Spleen (tissue), 11 donors: ENCODE measurements around the gene SYNDIG1. TPM values are rescaled to one million over a fixed set of nuclear protein-coding genes. Genes with fewer than 3 reads are reported as not detected.

Source experiments
- DNase-seq: peaks from one replicate; pipeline ENCODE4 v3.0.0-alpha.2; 2020
- H3K27ac ChIP-seq, 8 donors: fragments of 200-600 bp; sonication (generic) in 7 of 8; 1 replicate in 4 of 8; 2 replicates in 4 of 8; pipeline versions ENCODE4 v1.5.0 to v1.8.0; 2016 to 2021; ENCODE audit warnings: inconsistent platforms in 4 of 8, mild to moderate bottlenecking in 4 of 8, moderate library complexity in 1 of 8
- H3K27me3 ChIP-seq, 7 donors: fragments of 200-600 bp; sonication (generic) in 6 of 7; replicated peaks in 1 of 7; 1 replicate in 4 of 7; 2 replicates in 3 of 7; pipeline versions ENCODE4 v1.5.0 to v1.8.0; 2016 to 2021; ENCODE audit warnings: inconsistent platforms in 3 of 7, mild to moderate bottlenecking in 1 of 7
- H3K36me3 ChIP-seq, 6 donors: fragments of 200-600 bp; sonication (generic) in 5 of 6; 1 replicate in 4 of 6; 2 replicates in 2 of 6; pipeline versions ENCODE4 v1.5.0 to v1.8.0; 2016 to 2021; ENCODE audit warnings: inconsistent platforms in 2 of 6
- H3K4me1 ChIP-seq, 6 donors: fragments of 200-600 bp; sonication (generic) in 5 of 6; 1 replicate in 3 of 6; 2 replicates in 3 of 6; pipeline versions ENCODE4 v1.5.0 to v1.8.0; 2016 to 2021; ENCODE audit warnings: inconsistent platforms in 3 of 6
- H3K4me3 ChIP-seq, 8 donors: fragments of 200-600 bp; sonication (generic) in 7 of 8; 1 replicate in 4 of 8; 2 replicates in 4 of 8; pipeline versions ENCODE4 v1.5.0 to v1.8.0; 2016 to 2021; ENCODE audit warnings: inconsistent platforms in 4 of 8, mild to moderate bottlenecking in 4 of 8, moderate library complexity in 2 of 8
- H3K9me3 ChIP-seq, 8 donors: fragments of 200-600 bp; sonication (generic) in 7 of 8; 1 replicate in 4 of 8; 2 replicates in 4 of 8; pipeline versions ENCODE4 v1.5.0 to v1.8.0; 2016 to 2021; ENCODE audit warnings: inconsistent platforms in 4 of 8
- POLR2A ChIP-seq, 3 donors: fragments of 450-650 bp; IDR thresholded peaks; one replicate each; pipeline ENCODE4 v1.5.1; 2017; ENCODE audit warnings: antibody characterized with exemption in 3 of 3, mild to moderate bottlenecking in 1 of 3
- POLR2AphosphoS5 ChIP-seq, 3 donors: sonication (generic); formaldehyde crosslinking; IDR thresholded peaks; one replicate each; pipeline ENCODE4 v1.5.1; 2017; ENCODE audit warnings: antibody characterized with exemption in 3 of 3
- WGBS, 5 donors: extraction: QIAGEN DNeasy Blood & Tissue Kit in 3 of 5; methylation state at CpG; one replicate each; pipeline versions ENCODE4 v1.1.5 to v1.1.7; 2013 to 2018; 5-methylcytosine and 5-hydroxymethylcytosine counted together
- intact Hi-C: fragments of 100-400 bp; cut with DNase I; formaldehyde crosslinking; loops from one replicate; pipeline ENCODE4 v1.15.0; 2023; ENCODE audit warnings: low total_unique reads
- polyA plus RNA-seq, 3 donors: library from polyadenylated mRNA; stranded (reverse); fragments of 200-250 nt; gene quantifications; one replicate each; pipeline ENCODE4 v1.2.1, GENCODE V29; 2013
- total RNA-seq, 7 donors: library from RNA; depleted of rRNA in 3 of 7; stranded (reverse); fragments of >200 nt in 3 of 7; fragmentation: NEBNext Ultra II Directional in 4 of 7; extraction: Animal tissue kit (Norgen Biotek cat#: 25700) in 4 of 7; gene quantifications; one replicate each; pipeline versions ENCODE4 v1.1.0 to v1.2.1, GENCODE V29; 2016 to 2021
- TF ChIP-seq, protein P1 (sequence below), 11 experiments: fragments of 200-600 bp in 7 of 11; fragments of 450-650 bp in 4 of 11; sonication (generic) in 4 of 11; IDR thresholded peaks in 8 of 11; conservative IDR thresholded peaks in 3 of 11; 1 replicate in 7 of 11; 2 replicates in 4 of 11; pipeline versions ENCODE4 v1.4.0 to v1.8.0; 2016 to 2021; ENCODE audit warnings: antibody characterized with exemption in 11 of 11, inconsistent platforms in 4 of 11, mild to moderate bottlenecking in 1 of 11
- donor health status: healthy with polysubstance abuse.
- donor health status: DM: no; HTN: no; CAD: no; lungs with moderate emphysema.
- donor health status: DM: no; HTN: no; CAD: no.
- donor health status: Bipolar disorder and iron deficiency.
- donor health status: healthy.
- donor health status: DM: no; HTN: no; CAD: no.
- donor health status: DM: yes; HTN: yes; CAD: no.

The SYNDIG1 gene
- total and polyA plus RNA-seq, 10 donors: 0.70 to 3.5 (median 1.3) TPM

DNA sequence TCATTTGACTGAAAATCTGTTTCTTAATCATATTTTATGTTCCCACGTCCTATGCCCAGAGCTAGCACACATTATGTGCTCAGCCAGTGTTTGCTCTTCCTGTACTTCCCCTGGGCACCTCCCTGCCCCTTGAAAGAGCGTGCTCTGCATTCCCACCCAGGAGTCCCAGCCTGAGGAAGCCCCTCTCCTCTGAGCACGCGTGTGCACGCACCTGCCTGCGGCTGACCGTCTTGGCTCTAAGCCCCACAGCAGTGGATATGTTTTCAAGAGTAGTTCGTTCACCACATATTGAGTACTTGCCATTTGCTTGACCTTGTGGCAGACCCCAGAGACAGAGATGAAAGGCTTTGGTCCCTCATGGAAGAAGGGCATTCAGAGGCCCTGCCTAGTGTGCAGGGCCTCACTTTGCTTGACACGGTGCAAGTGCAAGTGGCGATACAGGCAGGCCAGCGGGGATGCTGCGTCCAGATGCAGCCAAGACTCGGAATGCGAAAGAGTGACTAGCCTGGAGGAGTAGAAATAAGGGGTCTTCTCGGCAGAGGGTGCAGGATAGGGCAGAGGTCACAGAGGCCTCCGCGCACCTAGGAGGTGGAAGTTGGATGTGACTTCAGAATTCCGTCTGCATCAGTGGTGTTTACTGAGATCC, 14.1 kb downstream of the SYNDIG1 start:
- intact Hi-C loops: no loop called here
- Histone ChIP-seq H3K27me3 (no peaks in the 10 kb centered on the region), H3K36me3 (no peaks in the 10 kb centered on the region), H3K27ac (no peak overlapping the region), H3K4me3 (no peak overlapping the region), H3K4me1 (no peaks in the 10 kb centered on the region), H3K9me3 (no peaks in the 10 kb centered on the region)
- WGBS, 5 donors: 86 to 93% (median 89%) methylated on average over 18 of the region's 18 CpGs
- TF ChIP-seq, protein P1, sequence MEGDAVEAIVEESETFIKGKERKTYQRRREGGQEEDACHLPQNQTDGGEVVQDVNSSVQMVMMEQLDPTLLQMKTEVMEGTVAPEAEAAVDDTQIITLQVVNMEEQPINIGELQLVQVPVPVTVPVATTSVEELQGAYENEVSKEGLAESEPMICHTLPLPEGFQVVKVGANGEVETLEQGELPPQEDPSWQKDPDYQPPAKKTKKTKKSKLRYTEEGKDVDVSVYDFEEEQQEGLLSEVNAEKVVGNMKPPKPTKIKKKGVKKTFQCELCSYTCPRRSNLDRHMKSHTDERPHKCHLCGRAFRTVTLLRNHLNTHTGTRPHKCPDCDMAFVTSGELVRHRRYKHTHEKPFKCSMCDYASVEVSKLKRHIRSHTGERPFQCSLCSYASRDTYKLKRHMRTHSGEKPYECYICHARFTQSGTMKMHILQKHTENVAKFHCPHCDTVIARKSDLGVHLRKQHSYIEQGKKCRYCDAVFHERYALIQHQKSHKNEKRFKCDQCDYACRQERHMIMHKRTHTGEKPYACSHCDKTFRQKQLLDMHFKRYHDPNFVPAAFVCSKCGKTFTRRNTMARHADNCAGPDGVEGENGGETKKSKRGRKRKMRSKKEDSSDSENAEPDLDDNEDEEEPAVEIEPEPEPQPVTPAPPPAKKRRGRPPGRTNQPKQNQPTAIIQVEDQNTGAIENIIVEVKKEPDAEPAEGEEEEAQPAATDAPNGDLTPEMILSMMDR (IDR thresholded peaks at IDR 0.05 in 8 of 11, conservative IDR thresholded peaks at IDR 0.05 in 3 of 11): no peak
- TF ChIP-seq POLR2A (IDR thresholded peaks at IDR 0.05) (no peak), POLR2AphosphoS5 (IDR thresholded peaks at IDR 0.05) (no peak)
- DNase-seq: peak; percentile 47

DNA sequence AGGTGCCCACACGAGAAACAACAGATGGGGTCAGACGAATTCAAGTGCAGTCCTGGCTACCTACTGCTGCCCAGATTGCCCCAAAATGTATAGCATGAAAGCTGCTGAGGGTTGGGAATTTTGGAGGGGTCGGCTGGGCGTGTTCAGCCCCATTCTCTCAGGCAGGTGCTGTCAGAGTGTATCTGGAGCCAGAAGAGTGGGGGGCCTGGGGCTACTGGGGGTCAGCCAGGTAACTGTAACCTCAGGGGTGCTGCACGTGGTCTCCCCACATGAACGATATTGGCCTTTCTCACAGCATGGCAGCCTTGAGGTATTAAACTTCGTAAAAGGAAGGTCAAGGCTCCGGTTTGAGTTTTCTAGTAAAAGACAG, 14.6 kb downstream of the SYNDIG1 start:
- no peaks in the 10 kb centered on the region for H3K4me1 ChIP-seq
- no peaks in the 10 kb centered on the region for H3K36me3 ChIP-seq
- H3K27me3 ChIP-seq: no peaks in the 10 kb centered on the region
- 75 to 92% (median 84%) methylated on average over 6 to 8 of the region's 8 CpGs for WGBS, 5 donors
- no peaks in the 10 kb centered on the region for H3K9me3 ChIP-seq
- no peak for DNase-seq
- no peak overlapping the region for H3K4me3 ChIP-seq
- TF ChIP-seq, protein P1 (IDR thresholded peaks at IDR 0.05 in 8 of 11, conservative IDR thresholded peaks at IDR 0.05 in 3 of 11): no peak
- TF ChIP-seq POLR2A (IDR thresholded peaks at IDR 0.05) (no peak), POLR2AphosphoS5 (IDR thresholded peaks at IDR 0.05) (no peak)
- no peak overlapping the region for H3K27ac ChIP-seq
- intact Hi-C loops: no loop called here

DNA sequence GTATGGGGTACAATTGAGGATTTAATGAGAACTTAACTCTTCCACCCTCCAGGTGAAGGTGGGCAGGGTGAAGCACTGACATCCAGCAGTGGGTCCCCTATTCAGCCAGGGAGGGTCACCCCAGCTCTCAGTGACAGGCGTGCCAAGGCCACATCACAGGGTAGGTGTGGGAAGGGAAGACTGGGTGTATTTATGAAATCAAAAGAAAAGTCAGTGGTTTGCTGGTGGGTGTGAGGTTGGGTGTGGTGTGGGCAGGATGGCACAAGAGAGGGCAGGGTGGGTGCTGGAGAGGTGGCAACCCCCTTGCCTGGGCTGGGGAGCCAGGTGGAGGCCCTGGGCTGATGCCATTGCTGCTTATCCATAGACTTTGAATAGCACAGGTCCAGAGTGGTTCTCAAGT, 16.6 kb downstream of the SYNDIG1 start:
- H3K4me3 ChIP-seq: no peak overlapping the region
- 56 to 80% (median 68%) methylated on average over 1 of the region's 1 CpG for WGBS, 5 donors
- H3K36me3 ChIP-seq: no peaks in the 10 kb centered on the region
- H3K9me3 ChIP-seq: no peaks in the 10 kb centered on the region
- TF ChIP-seq, protein P1 (IDR thresholded peaks at IDR 0.05 in 8 of 11, conservative IDR thresholded peaks at IDR 0.05 in 3 of 11): no peak
- TF ChIP-seq POLR2A (IDR thresholded peaks at IDR 0.05) (no peak), POLR2AphosphoS5 (IDR thresholded peaks at IDR 0.05) (no peak)
- no peaks in the 10 kb centered on the region for H3K4me1 ChIP-seq
- DNase-seq: peak; percentile 33
- H3K27me3 ChIP-seq: no peaks in the 10 kb centered on the region
- H3K27ac ChIP-seq: no peak overlapping the region
- intact Hi-C loops: no loop called here

DNA sequence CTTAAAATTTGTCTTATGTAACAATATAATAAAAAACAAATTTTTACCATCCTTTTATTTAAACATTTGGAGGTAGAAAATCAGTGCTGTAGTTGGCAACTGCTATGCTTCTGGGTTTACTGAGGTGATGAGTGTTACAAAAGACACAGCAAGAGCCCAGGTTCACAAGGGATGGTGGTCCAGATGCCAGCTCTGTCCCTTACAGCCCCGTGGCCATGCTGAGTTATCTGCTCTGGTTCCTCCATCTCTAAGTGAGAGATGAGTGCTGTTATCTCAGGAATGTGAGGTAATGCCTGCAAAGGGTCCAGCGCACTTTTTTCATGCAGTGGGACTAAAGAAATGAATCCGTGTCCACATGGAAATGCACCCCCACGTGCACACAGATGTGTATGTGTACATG, 17.8 kb downstream of the SYNDIG1 start:
- WGBS, 5 donors: 72 to 85% (median 81%) methylated on average over 4 of the region's 4 CpGs
- intact Hi-C loops: no loop called here
- no peak for DNase-seq

More for the DNA sequence above, 17.8 kb downstream of the SYNDIG1 start:
- Histone ChIP-seq H3K4me3 (no peak overlapping the region), H3K27ac (no peak overlapping the region), H3K27me3 (no peaks in the 10 kb centered on the region), H3K9me3 (no peaks in the 10 kb centered on the region), H3K4me1 (no peaks in the 10 kb centered on the region), H3K36me3 (no peaks in the 10 kb centered on the region)
- TF ChIP-seq, protein P1 (IDR thresholded peaks at IDR 0.05 in 8 of 11, conservative IDR thresholded peaks at IDR 0.05 in 3 of 11): no peak
- no peak for TF ChIP-seq POLR2AphosphoS5 (IDR thresholded peaks at IDR 0.05)
- TF ChIP-seq POLR2A (IDR thresholded peaks at IDR 0.05): no peak
